Ascending aorta (tissue), 2 donors: ENCODE results near the gene BLOC1S4. TPM values are rescaled to one million over a fixed set of nuclear protein-coding genes. Genes with fewer than 3 reads are reported as not detected.

ENCODE experiments used
- DNase-seq, 2 donors: peaks; one replicate each; pipeline ENCODE4 v3.0.0-alpha.2; 2019; ENCODE audit warnings: low spot score in 2 of 2
- H3K27ac ChIP-seq, 2 donors: fragments of 200-600 bp; sonication (generic); one replicate each; pipeline ENCODE4 v1.5.1; 2016 to 2017; ENCODE audit warnings: mild to moderate bottlenecking in 1 of 2
- H3K27me3 ChIP-seq: fragments of 200-600 bp; sonication (generic); one replicate; pipeline ENCODE4 v1.5.1; 2017
- H3K36me3 ChIP-seq, 2 donors: fragments of 200-600 bp; sonication (generic); one replicate each; pipeline ENCODE4 v1.5.1; 2016
- H3K4me1 ChIP-seq, 2 donors: fragments of 200-600 bp; sonication (generic); one replicate each; pipeline ENCODE4 v1.5.1; 2016 to 2017; ENCODE audit warnings: mild to moderate bottlenecking in 1 of 2
- H3K4me3 ChIP-seq, 2 donors: fragments of 200-600 bp; sonication (generic); one replicate each; pipeline ENCODE4 v1.5.1; 2016 to 2017; ENCODE audit warnings: mild to moderate bottlenecking in 1 of 2
- H3K9me3 ChIP-seq, 2 donors: fragments of 200-600 bp; sonication (generic); one replicate each; pipeline ENCODE4 v1.5.1; 2016
- intact Hi-C: fragments of 100-400 bp; cut with DNase I; formaldehyde crosslinking; loops from one replicate; pipeline ENCODE4 v1.15.1; 2023
- total RNA-seq: library from RNA; depleted of rRNA; stranded (reverse); fragments of >200 nt; gene quantifications from one replicate; pipeline ENCODE4 v1.1.0, GENCODE V29; 2016
- TF ChIP-seq, protein P1 (sequence below), 3 experiments: fragments of 200-600 bp in 2 of 3; fragments of 450-650 bp in 1 of 3; sonication (generic) in 2 of 3; IDR thresholded peaks; one replicate each; pipeline ENCODE4 v1.5.1; 2016 to 2019; ENCODE audit warnings: antibody characterized with exemption in 3 of 3, mild to moderate bottlenecking in 1 of 3, moderate library complexity in 1 of 3

The BLOC1S4 gene
- total RNA-seq, 1 donor from 2014 or later, result 37.5 TPM

DNA sequence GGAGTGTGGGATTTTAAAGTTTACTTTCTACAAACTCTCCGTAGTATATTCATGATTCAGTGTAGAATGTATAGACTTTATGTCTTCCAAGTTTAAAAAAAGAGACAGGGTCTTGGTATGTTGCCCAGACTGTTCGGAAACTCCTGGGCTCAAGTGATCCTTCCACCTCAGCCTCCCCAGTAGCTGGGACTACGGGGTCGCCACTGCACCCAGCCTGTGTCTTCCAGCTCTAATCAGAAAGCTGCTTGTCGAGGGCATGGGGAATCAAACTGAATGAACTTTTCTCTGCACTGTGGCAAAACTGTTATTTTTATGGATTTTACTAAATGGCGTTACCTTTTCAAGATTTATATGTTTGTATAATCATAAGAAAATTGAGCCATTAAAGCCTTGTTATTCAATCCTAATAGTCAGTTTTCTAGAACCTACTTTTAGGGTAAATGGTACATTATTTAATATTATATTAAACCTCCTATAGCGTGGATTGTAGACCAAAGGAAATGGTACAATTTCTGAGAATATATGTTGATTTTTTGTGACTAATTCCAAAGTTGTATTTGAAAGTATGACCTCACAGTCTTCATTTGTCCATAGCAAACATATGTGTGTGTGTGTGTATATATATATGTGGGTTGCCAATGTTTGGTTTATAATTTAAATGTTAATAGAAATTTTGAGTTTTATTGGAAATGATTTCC, 1.1 kb downstream of the BLOC1S4 start:
- H3K36me3 ChIP-seq, result no peaks in the 10 kb centered on the region
- intact Hi-C loops, result loop anchor here (1.0 to 5.0 kb wide), 5 partner anchors 66 to 350 kb away; partner anchors contain the start of genes GRPEL1, MRFAP1 and TADA2B
- H3K9me3 ChIP-seq, result no peaks in the 10 kb centered on the region
- peak overlapping the region; percentile 87 to 98 for H3K4me3 ChIP-seq
- H3K27ac ChIP-seq, result peak overlapping the region; percentile 88 to 95
- peaks cover 4 to 14% of the 10 kb centered on the region in 2 donors for H3K4me1 ChIP-seq
- H3K27me3 ChIP-seq, result no peaks in the 10 kb centered on the region
- no peak for DNase-seq
- TF ChIP-seq, protein P1, sequence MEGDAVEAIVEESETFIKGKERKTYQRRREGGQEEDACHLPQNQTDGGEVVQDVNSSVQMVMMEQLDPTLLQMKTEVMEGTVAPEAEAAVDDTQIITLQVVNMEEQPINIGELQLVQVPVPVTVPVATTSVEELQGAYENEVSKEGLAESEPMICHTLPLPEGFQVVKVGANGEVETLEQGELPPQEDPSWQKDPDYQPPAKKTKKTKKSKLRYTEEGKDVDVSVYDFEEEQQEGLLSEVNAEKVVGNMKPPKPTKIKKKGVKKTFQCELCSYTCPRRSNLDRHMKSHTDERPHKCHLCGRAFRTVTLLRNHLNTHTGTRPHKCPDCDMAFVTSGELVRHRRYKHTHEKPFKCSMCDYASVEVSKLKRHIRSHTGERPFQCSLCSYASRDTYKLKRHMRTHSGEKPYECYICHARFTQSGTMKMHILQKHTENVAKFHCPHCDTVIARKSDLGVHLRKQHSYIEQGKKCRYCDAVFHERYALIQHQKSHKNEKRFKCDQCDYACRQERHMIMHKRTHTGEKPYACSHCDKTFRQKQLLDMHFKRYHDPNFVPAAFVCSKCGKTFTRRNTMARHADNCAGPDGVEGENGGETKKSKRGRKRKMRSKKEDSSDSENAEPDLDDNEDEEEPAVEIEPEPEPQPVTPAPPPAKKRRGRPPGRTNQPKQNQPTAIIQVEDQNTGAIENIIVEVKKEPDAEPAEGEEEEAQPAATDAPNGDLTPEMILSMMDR (IDR thresholded peaks at IDR 0.05), result no peak

DNA sequence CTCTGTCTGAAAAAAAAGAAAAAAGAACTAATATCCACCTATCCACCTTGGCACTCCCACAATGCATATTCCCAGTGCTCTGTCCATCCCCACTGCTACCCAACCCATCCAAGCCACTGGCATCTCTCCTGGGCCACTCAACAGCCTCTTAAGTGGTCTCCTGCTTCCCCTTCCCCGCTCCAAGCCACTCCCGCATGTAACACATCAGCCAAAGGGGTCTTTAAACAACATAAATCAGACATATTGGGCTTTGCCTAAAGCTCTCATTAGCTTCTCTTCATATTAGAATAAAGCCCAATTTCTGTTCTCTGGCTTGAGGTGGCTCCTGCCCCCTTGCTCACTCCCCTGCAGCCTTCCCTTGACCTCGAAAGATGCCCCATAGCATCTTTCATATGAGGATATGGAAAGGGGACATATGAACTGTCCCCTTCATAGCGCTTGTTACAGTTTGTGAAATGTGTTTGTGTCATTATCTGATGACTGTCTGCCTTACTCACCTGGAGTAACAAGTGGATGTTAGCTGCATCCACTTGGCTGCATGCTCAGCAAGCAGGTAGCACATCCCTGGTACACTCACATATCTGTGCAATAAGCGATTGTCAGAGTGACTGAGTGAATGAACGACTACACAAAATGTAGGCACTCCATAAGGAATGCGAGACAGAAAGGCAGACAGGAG, 3.1 kb downstream of the BLOC1S4 start:
- H3K27ac ChIP-seq, result no peak overlapping the region
- intact Hi-C loops, result loop anchor here (5.0 kb wide), 2 partner anchors 323 to 348 kb away; partner anchors contain the start of genes GRPEL1 and TADA2B
- no peaks in the 10 kb centered on the region for H3K9me3 ChIP-seq
- H3K4me3 ChIP-seq, result no peak overlapping the region
- TF ChIP-seq, protein P1 (IDR thresholded peaks at IDR 0.05), result no peak
- H3K27me3 ChIP-seq, result no peaks in the 10 kb centered on the region
- no peak for DNase-seq
- peaks cover 4 to 14% of the 10 kb centered on the region in 2 donors for H3K4me1 ChIP-seq
- no peaks in the 10 kb centered on the region for H3K36me3 ChIP-seq

DNA sequence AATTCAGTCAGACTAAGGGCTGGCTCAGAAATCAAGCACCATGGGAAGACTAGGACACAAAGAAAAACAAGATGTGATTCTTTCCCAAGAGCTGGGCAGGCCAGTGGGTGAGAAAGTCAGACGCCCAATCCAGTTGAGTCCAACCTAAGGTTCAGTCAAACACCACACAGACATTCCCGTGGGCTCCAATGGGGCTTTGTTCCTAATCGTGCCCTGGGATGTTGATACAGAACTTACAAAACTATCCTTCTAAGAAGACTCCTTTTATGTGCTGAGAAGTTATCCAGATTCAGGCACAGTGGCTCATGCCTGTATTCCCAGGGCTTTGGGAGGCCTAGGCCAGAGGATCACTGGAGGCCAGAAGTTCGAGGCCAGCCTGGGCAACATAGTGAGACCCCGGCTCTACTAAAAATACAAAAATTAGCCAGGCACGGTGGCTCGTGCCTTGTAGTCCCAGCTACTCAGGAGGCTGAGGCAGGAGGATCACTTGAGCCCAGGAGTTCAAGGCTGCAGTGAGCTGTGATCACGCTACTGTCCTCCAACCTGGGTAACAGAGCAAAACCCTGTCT, 3.7 kb downstream of the BLOC1S4 start:
- no peaks in the 10 kb centered on the region for H3K27me3 ChIP-seq
- no peak overlapping the region for H3K4me3 ChIP-seq
- TF ChIP-seq, protein P1 (IDR thresholded peaks at IDR 0.05), result no peak
- intact Hi-C loops, result loop anchor here (1.0 to 5.0 kb wide), 4 partner anchors 51 to 348 kb away; partner anchors contain the start of genes GRPEL1 and TADA2B
- H3K36me3 ChIP-seq, result no peaks in the 10 kb centered on the region
- H3K27ac ChIP-seq, result no peak overlapping the region
- H3K4me1 ChIP-seq, result peaks cover 4 to 14% of the 10 kb centered on the region in 2 donors
- no peak for DNase-seq
- no peaks in the 10 kb centered on the region for H3K9me3 ChIP-seq

DNA sequence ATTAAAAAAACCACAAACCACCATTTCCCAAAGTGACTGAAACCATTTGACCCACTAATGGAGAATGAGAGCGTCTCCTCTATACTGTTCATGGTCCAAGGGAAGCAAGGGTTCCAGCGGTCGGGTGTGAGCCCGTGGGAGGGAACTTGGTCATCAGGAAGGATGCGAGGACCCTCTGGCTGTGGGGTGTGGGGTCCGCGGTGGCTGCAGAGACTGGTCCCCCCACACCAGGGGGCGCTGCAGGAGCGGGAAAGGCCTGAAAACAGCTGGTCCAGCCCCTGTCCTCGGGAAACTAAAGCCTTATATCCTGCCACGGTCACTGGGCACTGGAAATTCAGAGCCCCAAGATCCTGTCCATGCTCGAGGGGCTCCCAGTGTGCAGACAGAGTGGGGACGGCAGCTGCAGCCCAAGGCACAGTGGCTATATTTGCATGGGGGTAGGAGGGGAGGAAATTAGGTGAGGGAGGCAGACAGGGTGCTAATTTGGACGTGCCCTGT, 4.3 kb downstream of the BLOC1S4 start:
- H3K9me3 ChIP-seq, result no peaks in the 10 kb centered on the region
- H3K27ac ChIP-seq, result no peak overlapping the region
- H3K27me3 ChIP-seq, result no peaks in the 10 kb centered on the region
- H3K4me3 ChIP-seq, result peak overlapping the region in 1 of 2 donors; percentile 14
- H3K36me3 ChIP-seq, result no peaks in the 10 kb centered on the region
- peak in 1 of 2 donors; percentile 89 for DNase-seq
- TF ChIP-seq, protein P1 (IDR thresholded peaks at IDR 0.05), result peak; percentile 93 to 95 (median 95)
- intact Hi-C loops, result loop anchor here (1.0 to 2.0 kb wide), 2 partner anchors 51 to 154 kb away; no protein-coding TSS in a partner anchor
- peaks cover 4 to 14% of the 10 kb centered on the region in 2 donors for H3K4me1 ChIP-seq

DNA sequence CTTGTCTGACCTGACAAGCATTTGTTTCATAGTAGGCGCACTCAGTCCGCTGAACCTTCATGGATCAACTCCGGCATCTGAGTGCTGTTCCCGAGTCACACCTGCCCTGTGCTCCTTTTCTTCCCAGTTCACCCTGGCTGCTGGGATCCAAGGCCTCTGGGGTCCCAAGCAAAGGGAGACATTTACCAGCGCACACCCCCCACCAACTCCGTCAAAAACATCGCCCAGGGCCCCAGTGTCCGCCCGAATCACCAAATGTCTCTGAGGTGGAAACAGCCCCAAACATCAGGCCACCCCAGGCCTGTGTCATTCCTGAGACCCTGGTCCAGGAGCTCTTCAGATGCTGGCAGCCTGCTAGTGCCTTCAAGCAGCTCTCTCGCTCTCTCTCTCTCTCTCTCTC, 5.1 kb downstream of the BLOC1S4 start:
- Histone ChIP-seq H3K4me1 (peaks cover 0 to 14% of the 10 kb centered on the region in 2 donors), H3K27me3 (no peaks in the 10 kb centered on the region), H3K4me3 (no peak overlapping the region), H3K27ac (no peak overlapping the region), H3K9me3 (no peaks in the 10 kb centered on the region), H3K36me3 (no peaks in the 10 kb centered on the region)
- TF ChIP-seq, protein P1 (IDR thresholded peaks at IDR 0.05), result no peak
- no peak for DNase-seq
- intact Hi-C loops, result loop anchor here (2.0 kb wide), 1 partner anchor 50 kb away; no protein-coding TSS in a partner anchor
